Left ventricle myocardium superior (tissue), 1 donor: Measurements from ENCODE around the gene TMEM135. TPM values are rescaled to one million over a fixed set of nuclear protein-coding genes. Genes with fewer than 3 reads are reported as not detected.
"Not testable (repeated sequence)": the region's sequence is repeated elsewhere in the genome, so short reads cannot be mapped to it uniquely, and the experiment has no call there.

Source experiments
- ATAC-seq: fragments of 200-7000 bp; cut with Tn5 transposase; one replicate; pipeline ENCODE4 v1.9.1; 2020; ENCODE audit warnings: mild to moderate bottlenecking, moderate library complexity
- DNase-seq: peaks from one replicate; pipeline ENCODE4 v3.0.0-alpha.2; 2020
- intact Hi-C: fragments of 100-400 bp; cut with micrococcal nuclease; formaldehyde crosslinking; loops from one replicate; pipeline ENCODE4 v1.11.0; 2022
- total RNA-seq: library from RNA; stranded (reverse); fragmentation: NEBNext Ultra II Directional; extraction: Animal tissue kit (Norgen Biotek cat#: 25700); gene quantifications from one replicate; pipeline ENCODE4 v1.2.1, GENCODE V29; 2021
- donor health status: DM: no; HTN: yes; CAD: no; lungs with severe emphysema.

The TMEM135 gene
- total RNA-seq, 1 donor from 2014 or later, result 20.1 TPM

DNA sequence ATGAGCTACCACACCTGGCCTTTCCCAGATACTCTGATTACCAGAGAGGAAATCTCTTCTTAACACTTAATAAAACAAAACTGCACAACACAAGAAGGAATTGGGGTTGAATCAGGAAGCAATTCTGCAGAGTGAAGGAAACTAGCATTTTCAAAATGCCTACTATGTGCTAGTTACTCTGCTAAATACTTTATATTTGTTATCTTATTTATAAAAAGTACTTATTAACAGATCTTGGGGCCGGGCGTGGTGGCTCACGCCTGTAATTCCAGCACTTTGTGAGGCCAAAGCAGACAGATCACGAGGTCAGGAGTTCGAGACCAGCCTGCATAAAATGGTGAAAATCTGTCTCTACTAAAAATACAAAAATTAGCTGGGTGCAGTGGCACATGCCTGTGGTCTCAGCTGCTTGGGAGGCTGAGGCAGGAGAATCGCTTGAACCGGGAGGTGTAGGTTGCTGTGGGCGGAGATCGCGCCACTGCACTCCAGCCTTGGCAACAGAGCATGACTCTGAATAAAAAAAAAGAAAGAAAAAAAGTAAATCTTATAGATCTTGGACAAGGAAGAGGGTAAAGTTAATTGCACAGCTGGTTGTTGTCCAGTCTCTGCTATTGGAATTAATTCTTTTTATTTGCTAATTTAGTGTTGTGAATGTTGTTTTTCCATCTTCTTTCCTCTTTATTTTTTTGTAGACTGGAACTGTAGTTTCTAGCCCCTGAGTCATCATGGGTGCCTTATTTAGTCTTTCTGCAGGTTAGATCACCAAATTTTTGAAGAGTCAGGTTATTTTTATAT, 22.1 kb downstream of the TMEM135 start:
- ATAC-seq (no peak), DNase-seq (no peak)
- intact Hi-C loops, result no loop called here

DNA sequence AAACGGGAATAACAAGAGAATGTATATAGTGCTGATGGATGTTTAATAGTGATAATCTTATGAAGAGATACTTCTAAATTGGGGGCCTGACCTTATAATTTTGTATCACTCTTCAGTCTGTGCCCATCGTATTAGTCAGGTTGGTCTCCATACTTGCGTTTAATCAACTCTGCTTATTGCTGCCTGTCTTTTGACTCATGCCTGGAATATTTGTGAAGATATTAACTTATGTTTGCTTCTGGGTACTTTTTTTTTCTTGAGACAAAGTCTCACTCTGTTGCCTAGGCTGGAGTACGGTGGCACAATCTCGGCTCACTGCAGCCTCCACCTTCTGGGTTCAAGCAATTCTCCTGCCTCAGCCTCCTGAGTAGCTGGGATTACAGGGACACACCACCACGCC, 24.0 kb downstream of the TMEM135 start:
- ATAC-seq (no peak), DNase-seq (no peak)
- intact Hi-C loops, result no loop called here

DNA sequence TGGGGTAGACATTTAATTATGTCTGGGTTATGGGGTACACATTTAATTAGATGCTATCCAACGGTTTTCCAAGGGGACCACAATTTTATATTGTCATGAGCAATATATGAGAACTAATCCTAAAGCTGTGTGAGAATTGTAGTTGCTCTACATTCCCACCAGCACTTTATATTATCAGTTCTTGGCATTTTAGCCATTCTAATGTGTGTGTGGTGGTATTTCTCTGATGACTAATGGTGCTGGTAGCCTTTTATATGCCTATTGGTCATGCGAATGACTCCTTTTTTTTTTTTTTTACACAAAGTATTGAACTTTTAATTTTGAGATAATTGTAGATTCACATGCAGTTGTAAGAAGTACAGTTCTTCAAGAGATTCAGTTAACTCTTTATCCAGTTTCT, 26.2 kb downstream of the TMEM135 start:
- no peak for ATAC-seq
- intact Hi-C loops, result no loop called here
- no peak for DNase-seq

DNA sequence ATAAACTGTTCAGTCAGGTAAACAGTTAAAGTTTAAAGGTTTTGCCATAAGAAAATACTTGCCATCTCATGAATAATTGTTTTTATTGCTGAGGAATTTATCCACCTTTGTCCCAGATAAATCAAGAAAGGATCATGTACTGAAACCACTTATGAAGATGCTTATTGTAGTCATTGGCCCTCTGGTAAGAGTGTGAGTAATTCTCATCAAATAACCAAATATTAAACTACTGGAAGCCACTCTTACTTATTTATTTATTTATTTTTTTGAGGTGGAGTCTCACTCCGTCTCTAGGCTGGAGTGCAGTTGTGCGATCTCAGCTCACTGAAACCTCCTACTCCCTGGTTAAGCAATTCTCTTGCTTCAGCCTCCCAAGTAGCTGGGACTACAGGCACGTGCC, 35.1 kb downstream of the TMEM135 start:
- intact Hi-C loops, result no loop called here

DNA sequence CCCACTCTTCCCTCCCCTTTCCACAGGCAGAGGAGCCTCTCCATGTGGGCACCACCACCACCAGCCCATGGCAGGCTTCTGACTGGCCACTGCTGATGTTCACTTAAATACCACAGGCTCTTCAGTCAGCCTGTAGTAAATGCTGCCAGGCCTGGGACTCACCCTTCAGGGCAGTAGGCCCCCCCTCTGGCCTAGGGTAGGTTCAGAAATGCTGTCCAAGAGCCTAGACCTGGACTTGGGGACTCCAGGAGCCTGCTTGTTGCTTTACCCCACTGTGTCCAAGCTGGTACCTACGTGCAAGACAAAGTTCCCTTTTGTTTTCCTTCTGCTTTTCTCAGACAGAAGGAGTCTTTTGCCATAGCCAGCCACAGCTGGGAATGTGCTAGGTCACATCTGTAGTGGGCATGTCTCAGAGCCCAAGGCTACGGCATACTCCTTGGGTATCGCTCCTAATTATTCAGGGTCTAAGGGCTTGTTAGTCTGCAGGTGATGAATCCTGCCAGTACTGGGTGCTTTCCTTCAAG, 38.6 kb downstream of the TMEM135 start:
- intact Hi-C loops, result no loop called here
- no peak for ATAC-seq
- no peak for DNase-seq

More for the DNA sequence above, 35.1 kb downstream of the TMEM135 start:
- no peak for ATAC-seq
- no peak for DNase-seq

DNA sequence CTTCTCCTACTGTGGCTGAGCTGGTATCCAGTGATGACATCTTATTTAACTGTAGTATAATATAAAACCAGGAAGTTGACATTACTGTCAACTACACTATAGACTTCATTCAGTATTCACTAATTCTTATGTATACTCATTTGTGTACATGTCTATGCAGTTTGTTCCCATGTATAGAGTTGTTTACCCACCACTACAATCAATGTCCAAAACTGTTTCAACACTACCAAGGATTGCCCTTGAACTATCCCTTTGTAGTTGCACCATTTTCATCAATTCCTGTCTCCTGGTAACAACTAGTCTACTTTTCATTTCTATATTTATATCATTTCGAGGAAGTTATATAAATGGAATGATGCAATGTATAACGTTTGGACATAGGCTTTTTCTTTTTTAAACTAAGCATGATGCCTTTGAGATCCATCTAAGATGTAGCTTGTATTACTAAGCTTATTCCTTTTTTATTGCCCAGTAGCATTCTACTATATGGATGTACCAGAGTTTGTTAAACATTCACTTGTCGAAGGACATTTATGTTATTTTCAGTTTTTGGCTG, 39.2 kb downstream of the TMEM135 start:
- ATAC-seq, result no peak
- intact Hi-C loops, result no loop called here
- DNase-seq, result no peak

DNA sequence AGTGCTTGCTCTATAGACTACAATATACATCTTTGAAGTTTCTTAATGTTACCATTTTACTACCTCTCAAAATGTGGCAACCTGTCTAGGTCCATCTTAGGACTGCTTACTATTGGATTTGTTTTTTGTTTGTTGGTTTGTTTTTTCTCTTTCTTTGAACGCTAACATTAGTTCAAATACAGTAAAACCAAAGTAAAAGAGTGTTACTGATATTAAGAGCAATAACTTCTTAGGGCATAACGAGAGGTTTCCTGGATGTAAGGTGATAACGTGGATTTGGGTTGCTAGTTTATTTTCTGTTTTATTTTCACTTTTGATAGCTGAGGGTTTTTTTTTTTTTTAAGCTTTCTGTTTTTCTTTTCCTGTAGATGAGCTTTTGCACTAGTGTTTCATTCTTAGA, 43.6 kb downstream of the TMEM135 start:
- intact Hi-C loops, result no loop called here
- DNase-seq (no peak), ATAC-seq (no peak)

DNA sequence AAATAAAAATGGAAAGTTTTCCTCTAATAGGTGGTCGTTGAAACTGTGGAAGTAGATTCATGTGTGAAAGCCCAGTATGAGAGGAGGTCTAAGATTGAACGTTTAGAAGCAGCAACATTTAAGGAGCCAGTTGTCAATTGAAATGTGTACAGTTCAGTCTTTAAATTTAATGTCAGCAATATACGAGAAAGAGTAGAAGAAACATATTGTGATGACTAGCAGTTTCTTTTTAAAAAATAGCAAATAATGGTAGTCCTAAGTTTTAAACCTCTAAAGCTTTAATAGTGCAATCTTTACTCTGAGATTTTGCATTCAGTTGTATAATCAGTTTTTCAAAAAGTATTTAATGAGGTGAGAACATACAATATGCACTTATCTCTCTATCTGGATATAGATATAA, 44.9 kb downstream of the TMEM135 start:
- no peak for DNase-seq
- intact Hi-C loops, result no loop called here
- ATAC-seq, result no peak

DNA sequence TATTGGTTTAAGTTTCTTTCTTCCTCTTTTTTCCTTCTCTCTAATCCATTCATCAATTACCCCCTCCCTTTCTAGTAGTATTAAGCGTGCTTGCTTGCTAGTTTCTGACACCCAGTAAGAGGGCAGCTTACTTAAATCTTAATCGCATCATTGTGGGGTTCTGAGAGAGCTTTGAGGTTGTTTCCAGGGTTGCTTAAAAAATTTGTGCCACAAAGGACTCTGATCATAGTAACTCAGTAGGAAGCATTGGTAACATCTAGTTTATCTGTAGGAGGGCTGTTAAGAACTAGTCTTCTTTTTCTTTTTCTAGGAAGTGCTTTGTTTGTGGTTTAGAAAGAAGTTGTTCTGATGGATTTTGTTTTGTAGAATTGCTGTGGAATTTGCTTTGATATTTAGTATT, 45.3 kb downstream of the TMEM135 start:
- intact Hi-C loops, result no loop called here
- no peak for ATAC-seq
- DNase-seq, result no peak

DNA sequence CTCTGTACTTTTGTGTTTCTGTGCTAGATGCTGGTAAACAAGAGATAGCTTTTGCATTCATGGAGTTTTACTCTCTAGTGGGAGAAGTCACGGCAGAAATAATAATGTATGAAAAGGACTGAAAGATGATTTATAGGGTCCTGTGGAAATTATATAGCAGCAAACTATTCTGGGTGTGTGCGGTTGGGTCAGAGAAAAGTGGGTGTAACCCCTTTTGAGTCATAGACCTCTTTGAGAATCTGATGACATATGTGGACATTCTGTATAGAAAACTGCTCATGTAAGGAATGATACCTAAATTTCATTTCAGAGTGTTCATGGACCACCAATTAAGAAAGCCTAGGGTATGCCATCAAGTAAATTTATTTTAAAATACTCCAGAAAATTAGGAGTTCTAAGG, 54.4 kb downstream of the TMEM135 start:
- ATAC-seq, result no peak
- DNase-seq, result no peak
- intact Hi-C loops, result no loop called here

DNA sequence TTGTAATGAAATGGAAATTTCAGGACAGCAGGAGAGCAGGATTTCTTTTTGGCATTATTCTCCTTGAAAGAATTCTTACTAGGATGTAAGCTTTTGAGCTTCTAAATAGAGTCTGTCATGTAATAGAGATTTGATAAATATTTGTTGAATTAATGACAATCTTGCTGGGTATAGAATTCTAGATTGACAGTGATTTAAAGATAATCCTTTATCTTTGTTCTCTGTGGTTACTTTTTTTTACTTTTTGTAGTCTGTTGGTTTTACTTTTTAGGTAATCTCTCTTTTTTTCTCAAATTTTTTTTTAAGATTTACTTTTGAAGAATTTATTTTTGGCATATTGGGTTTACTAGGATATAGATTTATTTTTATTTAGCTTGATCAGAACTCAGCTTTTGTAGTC, 54.8 kb downstream of the TMEM135 start:
- intact Hi-C loops, result no loop called here
- no peak for ATAC-seq
- no peak for DNase-seq

DNA sequence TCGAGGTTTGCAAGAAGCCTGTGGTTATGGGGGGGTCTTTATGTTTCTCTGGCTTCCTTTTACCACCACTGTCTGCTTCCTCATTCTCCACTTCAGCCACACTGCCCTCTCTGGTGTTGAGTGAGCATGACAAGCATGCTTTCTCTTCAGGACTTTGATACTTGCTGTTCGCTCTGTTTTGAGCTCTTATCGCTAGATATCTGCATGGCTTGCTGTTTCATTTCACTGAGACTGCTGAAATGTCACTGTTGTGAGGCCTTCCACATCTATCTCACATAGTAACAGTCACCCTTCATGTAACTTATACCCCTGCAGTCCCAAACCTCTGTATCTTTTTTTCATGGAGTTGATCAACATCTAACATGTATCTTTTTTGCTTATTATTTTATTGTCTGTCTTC, 59.8 kb downstream of the TMEM135 start:
- DNase-seq (no peak), ATAC-seq (peak; percentile 79)
- intact Hi-C loops, result no loop called here

DNA sequence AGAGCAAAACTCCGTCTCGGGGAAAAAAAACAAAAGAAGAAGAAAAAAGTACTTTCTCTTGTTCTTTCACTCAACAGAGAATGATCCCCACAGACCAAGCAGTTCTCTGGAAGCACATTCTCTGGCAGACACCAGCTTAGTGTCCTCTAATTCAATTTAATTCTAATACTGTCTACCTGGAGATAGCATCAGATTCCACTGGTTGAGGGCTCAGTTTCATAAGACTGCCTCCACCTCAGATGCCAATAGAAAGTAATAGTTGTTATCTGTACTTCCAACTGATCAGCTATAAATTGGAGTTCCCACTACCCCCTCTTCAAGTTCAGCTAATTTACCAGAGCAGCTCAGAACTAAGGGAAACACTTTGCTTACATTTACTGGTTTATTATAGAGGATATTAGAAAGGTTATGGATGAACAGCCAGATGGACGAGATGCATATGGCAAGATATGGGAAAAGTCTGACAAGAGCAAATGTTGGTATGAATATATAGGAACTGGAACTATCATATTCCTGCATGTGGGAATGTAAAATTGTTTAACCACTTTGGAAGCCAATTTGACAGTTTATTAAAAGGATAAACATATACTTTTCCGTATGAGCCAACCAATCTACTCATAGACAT, 64.3 kb downstream of the TMEM135 start:
- intact Hi-C loops, result no loop called here
- ATAC-seq (no peak), DNase-seq (no peak)

DNA sequence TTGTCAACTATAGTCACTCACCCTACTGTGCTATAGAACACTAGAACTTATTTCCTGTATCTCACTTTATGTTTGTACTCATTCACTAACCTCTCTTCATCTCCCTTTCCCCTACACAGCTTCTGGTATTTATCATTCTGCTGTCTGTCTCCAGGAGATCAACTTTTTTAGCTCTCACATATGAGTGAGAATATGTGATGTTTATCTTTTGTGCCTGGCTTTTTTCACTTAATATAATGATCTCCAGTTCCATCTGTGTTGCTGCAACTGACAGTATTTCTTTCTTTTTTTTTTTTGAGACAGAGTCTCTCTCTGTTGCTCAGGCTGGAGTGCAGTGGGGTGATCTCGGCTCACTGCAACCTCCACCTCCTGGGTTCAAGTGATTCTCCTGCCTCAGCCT, 68.1 kb downstream of the TMEM135 start:
- intact Hi-C loops, ATAC-seq, DNase-seq: not testable (repeated sequence)

DNA sequence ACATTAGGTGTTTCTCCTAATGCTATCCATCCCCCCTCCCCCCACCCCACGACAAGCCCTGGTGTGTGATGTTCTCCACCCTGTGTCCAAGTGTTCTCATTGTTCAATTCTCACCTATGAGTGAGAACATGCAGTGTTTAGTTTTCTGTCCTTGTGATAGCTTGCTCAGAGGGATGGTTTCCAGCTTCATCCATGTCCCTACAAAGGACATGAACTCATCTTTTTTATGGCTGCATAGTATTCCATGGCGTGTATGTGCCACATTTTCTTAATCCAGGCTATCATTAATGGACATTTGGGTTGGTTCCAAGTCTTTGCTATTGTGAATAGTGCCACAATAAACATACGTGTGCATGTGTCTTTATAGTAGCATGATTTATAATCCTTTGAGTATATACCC, 69.6 kb downstream of the TMEM135 start:
- intact Hi-C loops, result not testable (repeated sequence)

DNA sequence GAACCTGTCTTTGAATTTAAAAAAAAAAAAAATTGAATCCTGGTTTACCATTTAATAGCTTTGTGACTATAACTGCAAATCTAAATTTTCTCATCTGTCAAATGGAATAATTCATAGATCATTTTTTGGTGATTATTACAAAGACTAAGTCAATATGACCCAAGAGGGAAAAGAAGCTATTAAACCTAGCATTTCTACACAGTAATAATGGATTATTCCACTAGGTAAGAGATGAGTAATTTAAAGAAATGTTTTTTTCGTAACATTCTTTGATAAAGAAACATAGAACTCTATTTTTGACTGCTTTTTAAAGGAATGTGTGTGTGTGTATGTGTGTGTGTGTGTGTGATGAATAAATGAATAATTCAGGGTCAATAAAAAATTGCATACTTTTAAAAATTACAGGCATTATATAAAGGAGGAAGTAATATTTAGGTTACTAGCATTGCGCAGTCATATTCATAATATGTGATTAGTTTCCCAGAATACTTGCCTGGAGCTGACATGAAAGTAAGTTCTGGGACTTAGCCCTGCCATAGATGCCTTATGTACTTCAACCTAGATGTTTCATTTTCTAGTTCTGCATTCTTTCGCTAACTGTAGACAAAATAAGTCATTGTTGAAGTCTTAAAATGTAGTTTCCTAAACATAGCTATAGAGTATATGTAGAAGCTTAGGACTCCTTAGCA, 72.9 kb downstream of the TMEM135 start:
- ATAC-seq (no peak), DNase-seq (no peak)
- intact Hi-C loops, result no loop called here

More for the DNA sequence above, 69.6 kb downstream of the TMEM135 start:
- not testable (repeated sequence) for DNase-seq, ATAC-seq

DNA sequence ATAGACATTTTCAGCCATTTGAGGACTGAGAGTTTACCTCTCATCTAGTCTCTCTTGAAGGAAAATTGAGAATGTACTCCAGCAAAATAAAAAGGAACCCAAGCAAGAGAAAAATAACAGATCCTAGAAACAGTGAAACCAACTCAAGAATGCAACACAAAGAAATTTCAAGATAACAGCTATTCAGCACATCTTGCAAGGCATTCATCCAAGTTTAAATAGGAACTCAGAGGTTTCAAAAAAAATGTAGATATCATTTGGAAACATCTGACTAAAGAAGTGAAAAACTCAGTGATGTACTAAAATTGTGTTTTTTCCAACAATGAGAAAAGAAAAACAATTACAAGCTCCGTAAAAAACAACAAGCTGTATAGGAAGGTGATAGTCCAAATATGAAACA, 76.4 kb downstream of the TMEM135 start:
- ATAC-seq (no peak), DNase-seq (no peak)
- intact Hi-C loops, result no loop called here

DNA sequence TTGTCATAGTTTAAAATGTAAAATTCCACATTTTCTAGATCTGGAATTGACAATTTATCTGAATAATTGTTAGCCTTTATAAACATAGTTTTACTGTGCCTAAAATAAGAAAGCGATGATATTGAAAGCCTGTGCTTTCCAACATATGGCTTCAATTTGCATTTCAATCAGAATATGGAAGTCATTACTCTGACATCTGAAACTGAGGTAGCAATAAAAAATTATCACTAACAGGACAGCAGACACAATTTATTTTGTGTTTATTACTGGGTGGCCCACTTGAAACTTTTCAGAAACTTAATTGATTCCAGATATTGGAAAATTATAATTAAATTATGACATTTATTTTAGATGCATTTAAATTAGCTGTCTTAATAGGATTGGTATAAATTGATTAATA, 78.5 kb downstream of the TMEM135 start:
- no peak for DNase-seq
- intact Hi-C loops, result no loop called here

DNA sequence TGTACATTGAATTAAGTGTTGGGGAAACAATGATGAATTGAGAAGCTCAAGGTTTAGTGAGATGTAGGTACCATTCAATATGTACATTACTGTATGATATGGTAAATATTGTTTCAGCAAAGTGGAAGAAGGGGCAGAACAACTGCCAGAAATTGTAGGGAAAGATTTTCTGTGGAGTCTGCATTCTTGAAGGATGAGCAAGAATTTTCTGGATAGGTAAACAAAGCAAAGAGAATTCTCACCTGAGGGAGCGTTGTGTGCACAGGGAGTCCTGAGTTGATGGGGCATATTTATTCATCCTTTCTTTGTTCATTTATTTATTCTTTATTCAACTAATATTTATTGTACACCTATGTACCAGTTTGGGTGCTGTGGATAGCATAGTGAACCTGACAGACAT, 83.2 kb downstream of the TMEM135 start:
- ATAC-seq, result no peak
- intact Hi-C loops, result no loop called here
- DNase-seq, result no peak

More for the DNA sequence above, 78.5 kb downstream of the TMEM135 start:
- no peak for ATAC-seq

DNA sequence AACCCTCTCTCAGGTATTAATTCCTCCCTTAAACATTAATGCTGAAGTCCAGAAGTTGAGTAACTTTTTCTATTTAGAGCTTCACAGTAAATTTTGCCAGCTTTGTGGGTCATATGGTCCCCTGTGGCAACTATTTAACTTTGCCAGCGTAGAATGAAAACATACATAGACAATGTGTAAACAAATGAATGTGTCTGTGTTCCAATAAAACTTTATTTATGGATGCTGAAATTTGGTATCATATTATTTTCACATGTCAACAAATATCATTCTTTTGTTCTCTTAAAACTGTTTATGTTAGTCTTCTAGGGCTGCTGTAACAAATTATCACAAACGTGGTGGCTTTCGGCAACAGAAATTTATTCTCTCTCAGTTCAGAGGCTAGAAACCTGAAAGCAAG, 85.1 kb downstream of the TMEM135 start:
- intact Hi-C loops, result no loop called here
- no peak for DNase-seq
- no peak for ATAC-seq
